Neural progenitor cell (in vitro differentiated cells): ENCODE measurements around the gene SPAG9. TPM values are rescaled to one million over a fixed set of nuclear protein-coding genes. Genes with fewer than 3 reads are reported as not detected.

Experiments
- DNase-seq: peaks from one replicate; pipeline ENCODE4 v3.0.0-alpha.2; 2016; ENCODE audit warnings: low spot score
- H2AFZ ChIP-seq: fragments of 200-600 bp; sonication (generic); replicated peaks from 2 replicates; pipeline ENCODE4 v1.6.1; 2016; ENCODE audit warnings: antibody characterized with exemption
- H3F3A ChIP-seq: fragments of 200-600 bp; sonication (generic); 2 replicates; pipeline ENCODE4 v1.6.1; 2016; ENCODE audit warnings: antibody characterized with exemption, low read depth
- H3K27ac ChIP-seq: fragments of 200-600 bp; sonication (generic); 2 replicates; pipeline ENCODE4 v1.5.1; 2016; ENCODE audit warnings: mild to moderate bottlenecking
- H3K27me3 ChIP-seq: fragments of 200-600 bp; sonication (generic); 2 replicates; pipeline ENCODE4 v1.6.1; 2016; ENCODE audit warnings: mild to moderate bottlenecking, moderate library complexity
- H3K36me3 ChIP-seq: fragments of 200-600 bp; sonication (generic); 2 replicates; pipeline ENCODE4 v1.5.1; 2016
- H3K4me1 ChIP-seq: fragments of 200-600 bp; sonication (generic); 2 replicates; pipeline ENCODE4 v1.6.1; 2016; ENCODE audit warnings: mixed run types
- H3K4me2 ChIP-seq: fragments of 200-600 bp; sonication (generic); 2 replicates; pipeline ENCODE4 v1.6.1; 2016
- H3K4me3 ChIP-seq: fragments of 200-600 bp; sonication (generic); 2 replicates; pipeline ENCODE4 v1.5.1; 2016
- H3K79me2 ChIP-seq: fragments of 200-600 bp; sonication (generic); 2 replicates; pipeline ENCODE4 v1.6.1; 2016; ENCODE audit warnings: low read depth
- H3K9ac ChIP-seq: fragments of 200-600 bp; sonication (generic); 2 replicates; pipeline ENCODE4 v1.6.1; 2016
- H3K9me3 ChIP-seq: fragments of 200-600 bp; sonication (generic); 2 replicates; pipeline ENCODE4 v1.5.1; 2016; ENCODE audit warnings: low read depth
- H4K20me1 ChIP-seq: fragments of 200-600 bp; sonication (generic); 2 replicates; pipeline ENCODE4 v1.6.1; 2016; ENCODE audit warnings: low read depth
- H3K27ac Mint-ChIP-seq: 3 replicates; pipeline ENCODE4 v1.8.0; 2021; ENCODE audit warnings: mixed read lengths
- H3K27me3 Mint-ChIP-seq: 2 replicates; pipeline ENCODE4 v1.8.0; 2022; ENCODE audit warnings: low read depth, mild to moderate bottlenecking, inconsistent platforms, moderate library complexity, mixed read lengths; ENCODE audit not compliant: insufficient read depth
- H3K36me3 Mint-ChIP-seq: 3 replicates; pipeline ENCODE4 v1.8.0; 2021; ENCODE audit warnings: mixed read lengths
- H3K4me1 Mint-ChIP-seq: 3 replicates; pipeline ENCODE4 v1.8.0; 2021; ENCODE audit warnings: mixed read lengths
- H3K4me3 Mint-ChIP-seq: 3 replicates; pipeline ENCODE4 v1.8.0; 2021; ENCODE audit warnings: mild to moderate bottlenecking, moderate library complexity, mixed read lengths
- H3K9me3 Mint-ChIP-seq: 3 replicates; pipeline ENCODE4 v1.8.0; 2020; ENCODE audit warnings: mixed read lengths
- EZH2 ChIP-seq: fragments of 200-600 bp; sonication (generic); IDR thresholded peaks from 2 replicates; pipeline ENCODE4 v1.6.1; 2017; ENCODE audit warnings: antibody characterized with exemption, mild to moderate bottlenecking, moderate library complexity
- EZH2phosphoT487 ChIP-seq: fragments of 200-600 bp; sonication (generic); IDR thresholded peaks from 2 replicates; pipeline ENCODE4 v1.6.1; 2017; ENCODE audit warnings: antibody characterized with exemption
- total RNA-seq: library from RNA; depleted of rRNA; stranded (reverse); fragments of >200 nt; gene quantifications from 2 replicates; pipeline ENCODE4 v1.2.3, GENCODE V29; 2015; ENCODE audit warnings: low replicate concordance
- TF ChIP-seq, protein P1 (sequence below): fragments of 200-600 bp; sonication (generic); IDR thresholded peaks from 2 replicates; pipeline ENCODE4 v1.5.1; 2017; ENCODE audit warnings: antibody characterized with exemption, mild to moderate bottlenecking

The SPAG9 gene
- total RNA-seq, 1 donor from 2014 or later: 99.5 TPM

- H3K4me3 ChIP-seq: no peak overlapping the region
- no peaks in the 10 kb centered on the region for H4K20me1 ChIP-seq
- H3F3A ChIP-seq: peaks cover 30% of the 10 kb centered on the region
- peak; percentile 21 for DNase-seq
- no peaks in the 10 kb centered on the region for H3K27me3 ChIP-seq
- Mint-ChIP-seq H3K27ac (no peak overlapping the region), H3K36me3 (no peaks in the 10 kb centered on the region), H3K9me3 (no peaks in the 10 kb centered on the region), H3K4me1 (peaks cover 74% of the 10 kb centered on the region), H3K4me3 (no peak overlapping the region), H3K27me3 (peaks cover 14% of the 10 kb centered on the region)
- TF ChIP-seq EZH2 (no peak), EZH2phosphoT487 (no peak)
- TF ChIP-seq, protein P1, sequence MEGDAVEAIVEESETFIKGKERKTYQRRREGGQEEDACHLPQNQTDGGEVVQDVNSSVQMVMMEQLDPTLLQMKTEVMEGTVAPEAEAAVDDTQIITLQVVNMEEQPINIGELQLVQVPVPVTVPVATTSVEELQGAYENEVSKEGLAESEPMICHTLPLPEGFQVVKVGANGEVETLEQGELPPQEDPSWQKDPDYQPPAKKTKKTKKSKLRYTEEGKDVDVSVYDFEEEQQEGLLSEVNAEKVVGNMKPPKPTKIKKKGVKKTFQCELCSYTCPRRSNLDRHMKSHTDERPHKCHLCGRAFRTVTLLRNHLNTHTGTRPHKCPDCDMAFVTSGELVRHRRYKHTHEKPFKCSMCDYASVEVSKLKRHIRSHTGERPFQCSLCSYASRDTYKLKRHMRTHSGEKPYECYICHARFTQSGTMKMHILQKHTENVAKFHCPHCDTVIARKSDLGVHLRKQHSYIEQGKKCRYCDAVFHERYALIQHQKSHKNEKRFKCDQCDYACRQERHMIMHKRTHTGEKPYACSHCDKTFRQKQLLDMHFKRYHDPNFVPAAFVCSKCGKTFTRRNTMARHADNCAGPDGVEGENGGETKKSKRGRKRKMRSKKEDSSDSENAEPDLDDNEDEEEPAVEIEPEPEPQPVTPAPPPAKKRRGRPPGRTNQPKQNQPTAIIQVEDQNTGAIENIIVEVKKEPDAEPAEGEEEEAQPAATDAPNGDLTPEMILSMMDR: no peak
- H3K27ac ChIP-seq: no peak overlapping the region
- no peaks in the 10 kb centered on the region for H3K9me3 ChIP-seq
- no peak overlapping the region for H3K9ac ChIP-seq
- no peaks in the 10 kb centered on the region for H3K79me2 ChIP-seq
- no peak overlapping the region for H2AFZ ChIP-seq
- H3K36me3 ChIP-seq: no peaks in the 10 kb centered on the region
- no peak overlapping the region for H3K4me2 ChIP-seq
- H3K4me1 ChIP-seq: peaks cover 54% of the 10 kb centered on the region
Measured at GRCh38 chr17:50917418-50917743, 203.3 kb downstream of the SPAG9 start.

DNA sequence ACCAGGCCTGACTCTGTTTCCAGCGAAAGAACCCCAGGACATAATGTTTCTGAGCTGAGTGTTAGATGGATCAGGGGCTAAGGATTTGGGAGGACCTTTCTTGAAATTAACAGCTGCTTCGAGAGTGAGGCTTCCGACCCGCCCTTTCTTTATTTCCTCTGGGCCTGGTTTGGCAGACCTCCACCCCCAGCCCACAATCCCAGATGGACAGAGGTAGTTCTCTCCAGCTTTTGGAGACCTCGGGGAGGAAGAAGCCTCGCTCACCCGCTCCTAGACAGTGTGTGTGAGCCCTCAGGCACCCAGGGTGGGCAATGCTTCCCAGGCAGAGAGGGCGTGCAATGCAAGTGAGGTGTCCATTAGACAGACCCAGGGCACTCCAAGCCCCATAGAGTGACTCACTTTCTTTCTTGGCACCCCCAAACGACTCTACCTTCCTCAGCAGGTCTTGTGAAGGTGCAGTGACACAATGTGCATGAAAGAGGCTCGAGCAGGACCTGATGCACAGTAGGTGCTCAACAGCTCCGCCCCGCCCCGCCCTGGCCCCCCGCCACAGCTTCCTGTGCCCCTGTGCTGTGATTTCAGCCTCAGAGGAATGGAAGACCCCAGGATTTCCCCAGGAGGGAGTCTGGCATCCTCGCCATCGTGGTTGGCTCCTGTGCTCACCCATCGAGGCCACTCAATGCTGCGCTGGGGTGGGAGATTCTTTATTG, 203.8 kb downstream of the SPAG9 start:
- Mint-ChIP-seq H3K27ac (peak overlapping the region; percentile 86), H3K36me3 (no peaks in the 10 kb centered on the region), H3K27me3 (peaks cover 11% of the 10 kb centered on the region), H3K9me3 (no peaks in the 10 kb centered on the region), H3K4me1 (peaks cover 72% of the 10 kb centered on the region), H3K4me3 (no peak overlapping the region)
- Histone ChIP-seq H3K27ac (no peak overlapping the region), H3K36me3 (no peaks in the 10 kb centered on the region), H3K27me3 (no peaks in the 10 kb centered on the region), H2AFZ (no peak overlapping the region), H3K4me1 (peaks cover 58% of the 10 kb centered on the region), H3K4me2 (no peak overlapping the region), H3K9ac (no peak overlapping the region), H3K79me2 (no peaks in the 10 kb centered on the region), H3K4me3 (no peak overlapping the region), H3F3A (peaks cover 33% of the 10 kb centered on the region), H4K20me1 (no peaks in the 10 kb centered on the region), H3K9me3 (no peaks in the 10 kb centered on the region)
- DNase-seq: no peak
- TF ChIP-seq EZH2phosphoT487: no peak
- no peak for TF ChIP-seq EZH2
- TF ChIP-seq, protein P1: no peak

- TF ChIP-seq EZH2phosphoT487 (no peak), EZH2 (no peak)
- TF ChIP-seq, protein P1: no peak
- Histone ChIP-seq H3K9me3 (no peaks in the 10 kb centered on the region), H3K9ac (no peak overlapping the region), H3K27me3 (no peaks in the 10 kb centered on the region), H3K27ac (no peak overlapping the region), H3K79me2 (no peaks in the 10 kb centered on the region), H3K4me3 (no peak overlapping the region), H3F3A (peaks cover 37% of the 10 kb centered on the region), H3K36me3 (no peaks in the 10 kb centered on the region), H2AFZ (no peak overlapping the region), H3K4me2 (no peak overlapping the region), H3K4me1 (peaks cover 61% of the 10 kb centered on the region), H4K20me1 (no peaks in the 10 kb centered on the region)
- Mint-ChIP-seq H3K4me1 (peaks cover 69% of the 10 kb centered on the region), H3K9me3 (no peaks in the 10 kb centered on the region), H3K27ac (peak overlapping the region; percentile 86), H3K4me3 (no peak overlapping the region), H3K36me3 (no peaks in the 10 kb centered on the region), H3K27me3 (peaks cover 8% of the 10 kb centered on the region)
- DNase-seq: no peak
Measured at GRCh38 chr17:50916026-50916707, 204.5 kb downstream of the SPAG9 start.
